HG02981 (cell line): Measurements from ENCODE around the gene HAAO.
A peak's percentile ranks its signal among the peaks of the same experiment; 100 is the strongest.
"Not testable (repeated sequence)": the region's sequence is repeated elsewhere in the genome, so short reads cannot be mapped to it uniquely, and the experiment has no call there.

ENCODE experiments used
- ATAC-seq: cut with Tn5 transposase; IDR thresholded peaks from one replicate; pipeline ENCODE4 v1.9.1; 2021; ENCODE audit warnings: mild to moderate bottlenecking, moderate library complexity; ENCODE audit not compliant: unreplicated experiment

Gene HAAO

DNA sequence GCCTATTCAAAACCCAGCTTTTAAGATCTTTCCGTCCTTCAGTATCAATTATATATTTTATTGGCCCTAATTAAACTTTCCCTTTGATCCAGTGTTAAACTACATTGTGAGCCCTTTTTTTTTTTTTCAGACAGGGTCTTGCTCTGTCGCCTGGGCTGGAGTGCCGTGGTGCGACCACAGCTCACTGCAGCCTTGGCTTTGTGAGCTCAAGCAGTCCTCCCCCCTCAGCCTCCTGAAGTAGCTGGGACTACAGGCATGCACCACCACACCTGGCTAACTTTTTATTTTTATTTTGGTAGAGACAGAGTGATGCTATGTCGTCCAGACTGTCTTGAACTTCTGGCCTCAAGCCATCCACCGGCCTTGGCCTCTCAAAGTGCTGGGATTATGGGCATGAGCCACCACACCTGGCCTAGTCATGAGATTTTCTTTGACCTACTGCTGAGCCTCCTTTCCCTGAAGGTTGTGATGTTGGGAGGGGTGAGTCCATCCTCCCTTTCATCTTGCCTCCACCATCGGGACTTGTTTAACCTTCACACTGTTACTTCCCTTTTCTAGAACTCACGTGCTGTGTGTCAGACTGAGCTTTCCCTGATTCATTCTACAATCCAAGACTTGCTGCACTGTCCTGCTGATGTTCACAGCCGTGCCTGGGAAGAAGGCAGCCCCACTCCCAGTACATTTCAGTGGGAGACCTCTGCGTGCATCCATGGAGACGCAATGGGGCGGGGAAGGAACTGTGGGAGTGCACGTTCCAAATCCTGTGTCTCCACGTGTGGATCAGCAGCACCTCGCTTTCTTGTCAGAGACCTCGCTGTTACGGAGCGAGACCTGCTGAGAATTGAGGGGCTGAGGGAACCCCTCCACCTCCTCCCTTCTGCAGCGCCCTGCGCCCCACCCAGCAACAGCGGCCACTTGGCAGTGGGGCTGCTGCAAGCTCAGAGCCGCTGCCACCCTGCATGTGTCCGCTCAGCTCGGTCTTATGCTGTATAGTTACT is 39.3 kb downstream of the HAAO start:
- no peak for ATAC-seq

DNA sequence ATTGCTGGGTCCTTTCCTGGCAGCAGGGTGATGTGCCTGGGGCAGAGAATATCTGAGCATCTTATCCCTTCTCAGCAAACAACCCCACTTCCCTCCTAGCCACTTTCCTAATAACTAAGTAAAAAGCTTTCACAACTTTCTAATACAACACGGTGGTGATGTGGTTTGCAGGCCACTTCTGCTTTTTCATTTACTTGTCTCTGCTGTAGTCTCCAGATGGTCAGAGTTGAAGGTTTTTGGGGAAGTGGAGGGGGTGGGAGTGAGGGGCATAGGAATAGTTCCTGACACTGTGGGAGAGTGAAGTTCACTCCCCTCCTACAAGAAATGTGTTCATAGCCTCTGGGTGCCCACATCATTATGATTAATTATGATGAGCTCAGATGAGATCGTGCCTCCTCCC is 40.1 kb downstream of the HAAO start:
- ATAC-seq, result peak; percentile 59

DNA sequence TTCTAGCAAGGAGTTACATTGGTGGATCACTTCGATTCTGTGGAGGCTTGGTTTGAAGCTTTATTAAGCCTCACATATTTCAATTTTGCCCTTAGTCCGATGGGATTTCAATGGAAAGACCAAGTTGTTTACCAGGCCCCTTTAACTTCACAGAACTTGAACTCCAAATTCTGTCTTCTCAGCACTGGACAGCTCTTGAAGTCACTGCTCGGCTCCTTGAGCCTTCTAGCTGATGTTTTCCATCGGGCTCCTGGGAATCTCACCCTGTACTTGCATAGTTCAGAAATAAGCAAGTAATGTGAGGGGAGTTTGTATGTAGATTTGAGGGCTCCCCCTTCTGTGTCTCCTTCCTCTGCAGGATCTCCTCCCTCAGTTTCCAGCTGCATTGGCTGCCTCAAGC is 43.5 kb downstream of the HAAO start:
- no peak for ATAC-seq

DNA sequence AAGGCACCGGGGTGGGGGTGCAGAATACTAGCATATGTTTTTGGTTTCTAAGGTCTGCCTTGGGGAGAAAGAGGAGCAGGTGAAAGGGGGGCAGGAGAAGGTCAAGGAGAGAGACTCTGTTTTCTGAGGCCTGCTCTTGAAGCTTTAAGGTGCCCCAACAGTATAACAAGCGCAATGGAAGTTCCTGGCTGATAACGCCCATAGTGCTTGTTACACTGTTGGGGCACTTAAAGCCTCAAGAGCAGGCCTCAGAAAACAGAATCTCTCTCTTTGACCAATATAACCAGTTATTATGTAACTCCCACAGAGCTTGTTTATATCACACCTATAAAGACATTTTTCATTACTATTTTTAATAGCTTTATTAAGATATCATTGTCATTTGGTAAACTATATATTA is 45.0 kb downstream of the HAAO start:
- ATAC-seq, result no peak

DNA sequence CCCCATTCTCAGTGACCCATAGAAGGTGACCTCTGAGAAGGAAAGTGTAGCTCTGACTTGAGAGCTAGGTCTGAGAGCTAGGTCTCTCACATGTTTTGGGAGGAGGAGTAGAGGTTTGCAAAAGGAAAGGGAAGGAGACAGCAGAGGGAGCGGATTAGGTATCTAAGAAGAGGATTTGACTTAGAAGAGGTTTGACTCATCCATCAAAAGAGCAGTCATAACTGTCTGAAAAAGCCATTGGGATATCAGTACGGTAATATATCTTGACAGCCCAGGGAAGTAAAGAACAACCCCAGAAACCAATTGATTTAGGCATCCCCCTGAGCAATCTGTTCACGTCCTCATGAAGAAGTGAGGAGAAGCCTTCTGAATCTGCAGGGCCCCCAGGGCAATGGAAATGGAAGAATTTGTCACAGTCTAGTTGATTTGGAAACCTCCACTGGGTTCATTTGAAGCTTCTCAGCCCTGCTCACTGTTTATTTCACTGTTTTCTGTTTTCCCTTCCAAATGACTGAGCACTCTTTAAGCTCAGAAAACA is 47.8 kb downstream of the HAAO start:
- ATAC-seq, result no peak

DNA sequence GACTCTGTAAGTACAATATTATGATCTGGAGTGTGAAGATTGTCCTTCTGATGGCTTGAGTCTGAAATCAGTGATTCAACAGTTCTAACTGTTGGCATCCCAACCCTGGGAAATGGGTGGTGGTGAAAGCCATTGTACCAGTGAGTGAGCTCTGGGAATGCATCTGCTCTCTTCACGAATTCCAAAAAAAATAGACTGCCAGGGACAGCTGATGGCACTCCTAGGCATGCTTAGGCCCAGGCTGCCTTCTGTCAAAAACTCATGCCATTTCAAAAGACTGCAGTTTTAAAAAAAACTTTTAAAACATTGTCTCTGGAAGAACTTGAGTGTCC is 48.8 kb downstream of the HAAO start:
- no peak for ATAC-seq

DNA sequence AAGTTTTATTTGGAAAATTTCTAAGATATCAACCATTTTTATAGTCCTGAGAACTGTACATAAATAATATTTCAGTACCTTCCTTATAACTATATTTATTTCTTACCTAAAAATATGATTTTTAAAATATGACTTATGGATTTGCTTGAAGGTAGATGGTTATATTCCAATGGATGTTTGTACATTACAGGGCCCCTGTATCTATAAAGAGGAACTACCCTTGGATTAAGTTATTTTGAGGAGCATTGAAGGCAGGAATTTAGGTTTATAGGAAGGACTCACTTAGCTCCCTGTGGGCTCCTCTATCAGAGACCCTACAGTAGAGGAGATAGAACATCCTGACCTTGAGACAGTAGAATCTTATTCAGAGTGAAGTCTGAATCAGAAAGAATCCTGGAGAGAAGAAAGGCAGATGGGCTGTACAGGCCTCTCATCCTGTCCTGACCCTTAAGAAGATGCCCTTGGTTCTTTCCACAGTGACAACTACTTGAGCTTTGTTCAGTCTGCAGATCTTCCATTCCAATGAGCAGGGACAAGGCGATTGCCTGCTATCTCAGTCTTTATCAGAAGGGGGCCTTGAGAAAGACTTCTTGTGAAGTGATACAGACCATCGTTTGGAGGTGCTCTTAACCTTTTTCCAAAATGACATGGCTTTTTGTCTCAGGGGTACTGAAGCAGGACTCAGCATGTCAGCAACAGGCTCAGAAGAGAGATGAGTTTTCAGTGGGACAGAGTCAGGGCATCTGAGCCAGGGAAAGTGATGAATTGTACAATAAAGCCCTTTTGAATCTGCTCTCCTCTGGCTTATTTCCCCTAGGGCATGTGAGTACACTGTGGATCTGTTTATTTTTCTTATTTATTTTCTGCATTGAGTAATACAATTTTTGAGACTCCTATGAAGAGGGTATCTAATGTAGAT is 49.4 kb downstream of the HAAO start:
- ATAC-seq, result no peak

DNA sequence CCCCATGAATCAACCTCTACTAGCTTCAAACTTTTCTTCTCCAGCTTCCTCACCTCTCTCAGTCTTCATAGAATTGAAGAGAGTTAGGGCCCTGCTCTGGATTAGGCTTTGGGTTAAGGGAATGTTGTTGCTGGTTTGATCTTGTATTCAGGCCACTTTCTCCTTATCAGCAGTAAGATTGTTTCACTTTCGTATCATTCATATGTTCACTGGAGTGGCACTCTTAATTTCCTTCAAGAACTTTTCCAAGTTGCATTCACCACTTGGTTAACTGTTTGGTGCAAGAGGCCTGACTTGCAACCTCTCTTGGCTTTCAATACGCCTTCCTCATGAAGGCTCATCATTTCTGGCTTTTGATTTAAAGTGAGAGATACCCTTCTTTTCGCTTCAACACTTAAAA is 51.2 kb downstream of the HAAO start:
- ATAC-seq, result no peak

DNA sequence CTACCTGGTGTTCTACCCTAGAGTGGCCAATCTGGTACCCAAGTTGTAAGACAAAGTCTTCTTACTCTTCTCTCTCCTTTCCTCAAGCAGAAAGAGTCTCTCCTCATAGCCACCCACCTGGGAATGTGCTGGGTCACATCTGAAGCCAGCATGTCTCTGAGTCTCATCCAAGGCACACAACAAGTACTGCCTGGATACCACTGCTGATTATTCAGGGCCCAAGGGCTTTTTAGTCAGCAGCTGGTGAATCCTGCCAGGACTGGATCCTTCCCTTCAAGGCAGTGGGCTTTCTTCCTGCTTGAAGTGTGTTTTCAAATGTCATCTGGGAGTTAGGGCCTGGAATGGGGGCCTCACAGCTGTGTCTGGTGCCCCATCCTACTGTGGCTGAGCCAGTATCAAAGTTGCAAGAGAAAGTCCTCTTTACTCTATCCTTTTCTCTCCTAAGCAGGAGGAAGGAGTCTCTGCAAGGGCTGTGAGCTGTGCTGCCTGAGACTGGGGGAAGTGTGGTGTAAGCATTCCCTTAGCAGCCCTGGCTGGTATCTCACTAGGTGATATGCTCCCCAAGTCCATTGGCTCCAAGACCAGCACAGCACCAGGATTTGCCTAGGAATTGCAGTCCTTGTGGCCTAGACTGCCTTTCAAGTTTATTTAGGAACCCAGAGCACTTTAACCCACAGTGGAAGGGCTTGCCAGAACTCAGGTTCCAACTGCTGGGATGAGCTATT is 55.6 kb downstream of the HAAO start:
- ATAC-seq, result no peak

DNA sequence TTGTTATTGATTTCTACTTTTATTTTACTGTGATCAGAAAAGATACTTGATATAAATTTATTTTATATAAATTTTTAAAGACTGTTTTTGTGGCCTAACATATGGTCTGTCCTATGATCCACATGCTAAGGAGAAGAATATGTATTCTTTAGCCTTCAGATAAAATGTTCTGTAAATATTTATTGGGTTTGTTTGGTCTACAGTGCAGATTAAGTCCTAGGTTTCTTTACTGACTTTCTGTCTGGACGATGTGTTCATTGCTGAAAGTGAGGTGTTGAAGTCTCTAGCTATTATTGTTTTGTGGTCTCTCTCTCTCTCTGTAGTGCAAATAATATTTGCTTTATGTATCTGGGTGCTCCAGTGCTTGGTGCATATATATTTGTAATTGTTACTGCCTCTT is 58.5 kb downstream of the HAAO start:
- no peak for ATAC-seq

DNA sequence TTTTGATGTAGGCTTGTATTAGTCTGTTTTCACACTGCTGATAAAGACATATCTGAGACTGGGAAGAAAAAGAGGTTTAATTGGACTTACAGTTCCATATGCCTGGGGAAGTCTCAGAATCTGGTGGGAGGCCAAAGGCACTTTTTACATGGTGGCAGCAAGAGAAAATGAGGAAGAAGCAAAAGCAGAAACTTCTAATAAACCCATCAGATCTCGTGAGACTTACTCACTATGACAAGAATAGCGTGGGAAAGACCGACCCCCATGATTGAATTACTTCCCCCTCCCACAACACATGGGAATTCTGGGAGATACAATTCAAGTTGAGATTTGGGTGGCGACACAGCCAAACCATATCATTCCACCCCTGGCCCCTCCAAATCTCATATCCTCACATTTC is 61.1 kb downstream of the HAAO start:
- ATAC-seq, result not testable (repeated sequence)

DNA sequence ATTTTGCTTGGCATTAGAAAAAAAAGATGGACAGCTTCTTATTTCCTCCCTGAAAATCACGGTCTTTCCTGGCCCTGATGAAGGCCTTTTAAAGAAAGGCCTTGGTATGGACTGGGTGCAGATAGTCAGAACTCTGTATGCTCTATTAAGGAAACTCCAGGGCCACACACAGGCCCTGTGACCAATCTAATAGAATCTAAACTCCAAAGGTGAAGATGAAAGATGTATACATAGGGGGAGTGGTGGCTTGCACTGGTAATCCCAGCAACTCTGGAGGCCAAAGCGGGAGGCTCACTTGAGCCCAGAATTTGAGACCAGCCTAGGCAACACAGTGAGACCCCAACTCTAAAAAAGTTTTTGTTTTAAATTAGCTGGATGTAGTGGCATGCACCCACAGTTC is 65.7 kb downstream of the HAAO start:
- no peak for ATAC-seq

DNA sequence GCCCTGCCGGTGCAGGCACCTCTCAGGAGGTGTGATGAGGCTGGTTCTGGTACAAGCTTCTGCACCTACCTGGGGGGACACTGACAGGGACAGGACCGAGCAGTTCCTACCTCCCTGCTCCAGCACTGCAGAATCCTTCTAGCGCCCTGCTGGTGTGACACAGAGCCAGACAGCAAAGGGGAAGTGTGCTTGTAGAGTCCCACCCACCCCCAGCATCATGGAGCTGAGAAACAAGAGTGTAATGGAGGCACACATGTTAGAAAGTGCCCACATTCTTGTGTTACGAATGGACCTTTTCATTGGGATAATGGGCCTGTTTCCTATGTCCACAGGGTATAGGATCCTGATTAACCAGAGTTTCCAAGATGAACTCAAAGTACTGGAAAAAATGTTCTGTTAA is 66.7 kb downstream of the HAAO start:
- ATAC-seq, result no peak

DNA sequence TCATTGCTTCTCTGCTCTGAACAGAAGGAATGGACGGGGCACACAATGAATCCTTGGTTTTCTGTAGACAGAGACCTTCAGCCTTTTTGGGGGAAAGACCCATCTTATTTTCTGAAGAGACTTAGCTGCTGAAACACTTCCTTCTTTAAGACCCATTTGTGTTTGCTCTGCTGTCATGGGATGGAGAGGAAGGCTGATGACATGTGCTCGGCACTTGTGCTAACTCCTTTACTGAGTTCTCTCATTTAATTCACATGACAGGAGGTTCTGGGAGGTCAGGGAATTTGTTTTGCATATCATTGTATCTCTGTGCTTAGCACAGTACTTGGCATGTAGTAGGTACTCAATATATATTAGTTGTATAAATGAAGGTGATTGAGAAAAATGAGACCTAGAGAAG is 67.5 kb downstream of the HAAO start:
- no peak for ATAC-seq

DNA sequence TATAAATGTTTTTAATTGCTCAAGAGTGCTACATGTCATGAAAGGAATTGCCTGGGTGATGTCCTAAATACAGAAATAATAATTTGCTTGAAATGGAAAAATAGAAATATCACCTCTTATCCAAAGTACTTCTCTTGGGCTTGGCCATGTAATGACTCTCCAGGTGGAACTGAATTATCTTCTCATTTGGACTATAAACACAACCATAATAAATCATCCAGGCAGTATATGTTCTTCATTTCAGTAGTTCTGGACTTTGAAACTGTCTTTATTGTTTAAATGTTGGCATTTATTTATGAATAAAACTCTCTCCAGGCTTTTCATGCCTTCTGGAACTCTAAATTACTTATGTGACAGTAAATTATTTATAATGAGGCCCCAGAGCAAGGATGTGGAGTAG is 68.9 kb downstream of the HAAO start:
- no peak for ATAC-seq

DNA sequence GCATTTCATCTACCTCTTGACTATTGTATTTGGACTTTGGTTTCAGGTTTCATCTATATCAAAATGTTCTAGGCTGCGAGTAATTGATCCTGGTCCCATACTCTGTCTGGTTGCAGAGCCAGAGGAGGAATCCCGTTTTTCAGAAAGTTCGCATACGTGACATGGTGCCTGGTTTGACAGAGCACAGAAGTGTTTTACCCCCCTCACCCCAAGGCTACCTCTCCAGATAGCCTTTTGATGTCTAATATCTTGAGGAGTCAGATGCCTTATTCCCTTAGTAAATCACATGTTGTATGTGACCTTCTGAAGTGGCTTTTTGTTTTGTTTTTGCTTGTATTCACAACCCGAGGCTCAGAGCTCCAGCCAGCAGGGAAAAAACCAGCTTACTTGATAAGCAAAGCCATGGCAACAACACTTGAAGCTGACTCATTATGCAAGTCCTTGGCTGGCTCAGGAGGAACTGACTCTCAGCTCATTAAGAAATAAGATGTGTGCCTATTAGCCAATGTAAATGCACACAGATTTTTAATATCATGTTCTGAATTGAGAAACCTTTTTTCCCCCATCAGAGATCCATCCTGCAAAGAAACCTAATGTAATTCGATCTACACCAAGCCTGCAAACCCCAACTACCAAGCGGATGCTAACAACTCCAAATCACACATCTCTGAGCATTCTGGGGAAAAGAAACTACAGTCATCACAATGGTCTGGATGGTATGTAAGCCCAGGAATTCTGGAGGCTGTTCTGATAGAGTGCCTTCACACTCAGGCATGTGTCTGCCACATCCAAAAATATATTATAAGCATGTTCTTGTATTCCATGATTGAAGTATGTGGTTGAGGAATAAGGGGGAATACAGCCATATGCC is 69.8 kb downstream of the HAAO start:
- ATAC-seq, result peak; percentile 97

DNA sequence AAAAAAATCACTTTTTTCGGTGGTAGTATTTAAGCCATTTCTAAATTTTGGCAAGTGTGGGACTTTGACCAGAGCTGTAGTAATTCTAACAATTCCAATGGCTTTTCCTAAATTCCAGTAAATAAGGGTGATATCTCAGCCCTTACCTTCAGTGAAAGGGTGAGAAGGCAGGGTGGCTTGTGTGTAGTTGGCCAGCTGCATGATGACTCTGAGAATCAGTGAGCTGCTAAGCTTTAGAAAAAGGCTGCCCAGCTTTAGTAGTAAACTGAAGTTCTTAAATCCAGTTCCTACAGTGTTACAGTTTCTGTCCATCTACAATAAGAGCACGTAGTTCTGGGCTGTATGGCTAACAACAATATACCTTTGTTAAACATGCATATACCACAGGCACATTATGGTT is 70.5 kb downstream of the HAAO start:
- no peak for ATAC-seq
